Central memory CD8-positive, alpha-beta T cell (primary cell): ENCODE measurements around the gene TOPORS.

Source experiments
- ATAC-seq: fragments of 150-1000 bp; cut with Tn5 transposase; replicated peaks from 2 replicates; pipeline ENCODE4 v1.10.0; 2022; ENCODE audit warnings: mild to moderate bottlenecking, moderate FRiP score, moderate number of reproducible peaks; ENCODE audit not compliant: poor library complexity, severe bottlenecking; ENCODE audit errors: extremely low read depth
- DNase-seq, 2 donors: peaks; one replicate each; pipeline ENCODE4 v3.0.0; 2021; ENCODE audit warnings: low spot score in 2 of 2
- H3K27ac Mint-ChIP-seq: one replicate; pipeline ENCODE4 v1.8.0; 2022; ENCODE audit warnings: low read depth, mild to moderate bottlenecking, moderate library complexity, mixed read lengths
- H3K27me3 Mint-ChIP-seq: one replicate; pipeline ENCODE4 v1.8.0; 2022; ENCODE audit warnings: mixed read lengths
- H3K36me3 Mint-ChIP-seq: one replicate; pipeline ENCODE4 v1.8.0; 2022; ENCODE audit warnings: mild to moderate bottlenecking, moderate library complexity, mixed read lengths; ENCODE audit not compliant: insufficient read depth
- H3K4me1 Mint-ChIP-seq: one replicate; pipeline ENCODE4 v1.8.0; 2022; ENCODE audit warnings: mixed read lengths
- H3K4me3 Mint-ChIP-seq: one replicate; pipeline ENCODE4 v1.8.0; 2022; ENCODE audit warnings: mild to moderate bottlenecking, moderate library complexity, mixed read lengths
- H3K9me3 Mint-ChIP-seq: one replicate; pipeline ENCODE4 v1.8.0; 2022; ENCODE audit warnings: mixed read lengths

Gene TOPORS

GRCh38 chr9:32578976-32579375, 26.6 kb upstream of the TOPORS start:
- H3K36me3 Mint-ChIP-seq, result no peaks in the 10 kb centered on the region

GRCh38 chr9:32577316-32577715, 24.9 kb upstream of the TOPORS start:
- peaks cover 32% of the 10 kb centered on the region for H3K27me3 Mint-ChIP-seq
- peaks cover 10% of the 10 kb centered on the region for H3K36me3 Mint-ChIP-seq
- no peaks in the 10 kb centered on the region for H3K9me3 Mint-ChIP-seq
- H3K27ac Mint-ChIP-seq, result no peak overlapping the region
- DNase-seq (no peak), ATAC-seq (no peak)
- H3K4me1 Mint-ChIP-seq, result peaks cover 12% of the 10 kb centered on the region
- no peak overlapping the region for H3K4me3 Mint-ChIP-seq

More at GRCh38 chr9:32578976-32579375, 26.6 kb upstream of the TOPORS start:
- no peaks in the 10 kb centered on the region for H3K9me3 Mint-ChIP-seq
- H3K27ac Mint-ChIP-seq, result no peak overlapping the region
- DNase-seq (no peak), ATAC-seq (no peak)
- H3K4me1 Mint-ChIP-seq, result no peaks in the 10 kb centered on the region
- H3K4me3 Mint-ChIP-seq, result no peak overlapping the region
- peaks cover 32% of the 10 kb centered on the region for H3K27me3 Mint-ChIP-seq

DNA sequence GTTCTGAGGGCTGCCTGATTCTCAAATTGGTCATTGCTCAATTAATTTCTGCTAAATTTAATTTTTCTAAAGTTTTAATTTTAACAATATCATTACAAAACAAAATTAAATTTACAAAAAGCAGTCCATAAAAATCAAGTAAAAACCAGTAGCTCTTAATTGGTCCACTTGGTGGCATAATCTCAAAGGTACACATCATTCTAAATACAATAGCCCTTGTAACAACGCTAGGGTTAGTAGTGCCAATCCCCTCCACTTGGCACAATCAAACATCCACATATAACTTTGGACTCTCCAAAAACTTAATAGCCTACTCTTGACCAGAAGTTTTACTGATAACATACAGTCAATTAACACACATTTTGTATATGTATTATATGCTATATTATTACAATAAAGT, 22.5 kb upstream of the TOPORS start:
- Mint-ChIP-seq H3K9me3 (no peaks in the 10 kb centered on the region), H3K4me3 (no peak overlapping the region), H3K27ac (no peak overlapping the region), H3K36me3 (peaks cover 11% of the 10 kb centered on the region), H3K4me1 (peaks cover 24% of the 10 kb centered on the region), H3K27me3 (peaks cover 17% of the 10 kb centered on the region)
- ATAC-seq (no peak), DNase-seq (no peak)

DNA sequence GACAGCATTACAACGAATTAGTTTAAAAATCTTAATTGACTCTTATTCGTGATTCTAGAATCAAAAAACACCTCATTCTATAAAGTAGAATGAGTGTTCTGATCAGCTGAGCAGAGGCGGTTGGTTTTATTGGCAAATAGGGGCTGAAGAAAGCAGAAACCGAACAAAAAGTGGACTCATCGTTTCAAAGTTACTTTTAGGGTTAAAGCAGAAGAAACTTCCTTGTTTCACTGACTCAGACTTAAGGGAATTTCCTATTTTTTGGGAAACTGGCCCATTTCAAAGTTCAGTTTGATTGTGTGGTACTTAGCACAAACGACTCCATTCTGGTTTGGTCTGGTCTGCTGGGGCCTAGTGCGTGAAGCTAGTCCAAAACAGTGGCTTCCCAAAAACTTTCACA, 21.4 kb upstream of the TOPORS start:
- ATAC-seq, result no peak
- Mint-ChIP-seq H3K27me3 (peaks cover 12% of the 10 kb centered on the region), H3K4me3 (no peak overlapping the region), H3K27ac (no peak overlapping the region), H3K9me3 (no peaks in the 10 kb centered on the region), H3K4me1 (peaks cover 27% of the 10 kb centered on the region), H3K36me3 (peaks cover 14% of the 10 kb centered on the region)
- no peak for DNase-seq

GRCh38 chr9:32572900-32573523, 20.6 kb upstream of the TOPORS start, which contains the start of gene NDUFB6:
Gene NDUFB6 (minus strand): TSS chr9:32573159. CDS start chr9:32573060, 99 bp downstream.
- peak within 1 kb of the TSS; percentile 99 for H3K27ac Mint-ChIP-seq
- peaks cover 27% of the 10 kb centered on the region for H3K4me1 Mint-ChIP-seq
- peaks cover 6% of the 10 kb centered on the region for H3K27me3 Mint-ChIP-seq
- H3K4me3 Mint-ChIP-seq, result peak within 1 kb of the TSS; percentile 100
- ATAC-seq (peak; percentile 85), DNase-seq (peak; percentile 90 to 93)
- H3K9me3 Mint-ChIP-seq, result no peaks in the 10 kb centered on the region
- H3K36me3 Mint-ChIP-seq, result peaks cover 17% of the 10 kb centered on the region

GRCh38 chr9:32571969-32572899, 19.8 kb upstream of the TOPORS start:
- H3K4me1 Mint-ChIP-seq, result peaks cover 27% of the 10 kb centered on the region
- H3K27ac Mint-ChIP-seq, result peak overlapping the region; percentile 99
- H3K4me3 Mint-ChIP-seq, result peak overlapping the region; percentile 100
- H3K36me3 Mint-ChIP-seq, result peaks cover 23% of the 10 kb centered on the region
- ATAC-seq (peak; percentile 91), DNase-seq (peak in 1 of 2 donors; percentile 66)
- no peaks in the 10 kb centered on the region for H3K9me3 Mint-ChIP-seq
- H3K27me3 Mint-ChIP-seq, result no peaks in the 10 kb centered on the region

DNA sequence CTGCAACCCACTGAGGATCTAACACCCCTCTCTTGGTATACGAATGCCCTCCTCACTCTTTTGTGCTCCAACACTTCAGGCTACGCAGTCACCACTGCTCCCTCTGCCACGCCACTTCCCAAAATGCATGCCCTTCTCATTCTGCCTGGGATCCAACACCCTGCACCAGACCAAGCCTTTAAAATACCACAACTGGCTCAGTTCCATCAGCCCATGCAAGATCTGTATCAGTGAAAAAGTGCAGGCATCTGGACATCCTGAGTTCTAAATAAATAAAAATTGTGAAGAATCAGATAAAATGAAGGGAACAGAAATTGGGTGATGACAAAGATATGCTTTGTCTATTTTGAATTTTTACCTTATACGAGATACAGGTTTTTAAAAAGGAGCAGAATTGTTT, 17.9 kb upstream of the TOPORS start:
- peaks cover 30% of the 10 kb centered on the region for H3K36me3 Mint-ChIP-seq
- no peak for DNase-seq
- no peaks in the 10 kb centered on the region for H3K27me3 Mint-ChIP-seq
- no peak for ATAC-seq
- H3K27ac Mint-ChIP-seq, result peak overlapping the region; percentile 41
- no peaks in the 10 kb centered on the region for H3K9me3 Mint-ChIP-seq
- H3K4me1 Mint-ChIP-seq, result peaks cover 31% of the 10 kb centered on the region
- no peak overlapping the region for H3K4me3 Mint-ChIP-seq

DNA sequence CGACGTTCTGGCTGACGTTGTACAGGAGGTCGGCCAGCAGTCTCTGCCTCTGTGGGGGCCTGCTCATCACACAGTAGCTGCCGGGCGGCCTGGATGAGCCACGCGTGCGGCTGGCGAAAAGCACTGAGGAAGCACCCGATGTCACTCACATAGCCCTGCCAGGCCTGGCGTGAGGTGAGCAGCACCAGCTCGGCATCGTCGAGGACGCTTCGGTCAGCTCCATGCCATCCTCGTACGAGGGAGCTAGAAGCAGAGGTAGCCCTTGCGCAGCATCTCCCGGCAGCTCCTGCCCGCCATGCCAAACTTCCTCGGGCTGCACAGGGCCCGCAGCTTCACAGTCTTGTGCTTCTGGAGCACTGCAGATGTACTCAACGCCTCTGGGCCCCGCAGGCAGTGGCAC, 14.4 kb upstream of the TOPORS start:
- no peak overlapping the region for H3K27ac Mint-ChIP-seq
- peaks cover 17% of the 10 kb centered on the region for H3K4me1 Mint-ChIP-seq

GRCh38 chr9:32565967-32566366, 13.6 kb upstream of the TOPORS start:
- H3K4me3 Mint-ChIP-seq, result no peak overlapping the region
- peaks cover 28% of the 10 kb centered on the region for H3K36me3 Mint-ChIP-seq

More for the DNA sequence above, 14.4 kb upstream of the TOPORS start:
- no peak for ATAC-seq
- Mint-ChIP-seq H3K36me3 (peaks cover 25% of the 10 kb centered on the region), H3K9me3 (no peaks in the 10 kb centered on the region), H3K4me3 (no peak overlapping the region), H3K27me3 (no peaks in the 10 kb centered on the region)
- DNase-seq, result no peak

GRCh38 chr9:32558408-32558934, 6.1 kb upstream of the TOPORS start:
- no peaks in the 10 kb centered on the region for H3K9me3 Mint-ChIP-seq

More at GRCh38 chr9:32565967-32566366, 13.6 kb upstream of the TOPORS start:
- DNase-seq (no peak), ATAC-seq (no peak)
- Mint-ChIP-seq H3K27ac (no peak overlapping the region), H3K9me3 (no peaks in the 10 kb centered on the region), H3K27me3 (no peaks in the 10 kb centered on the region), H3K4me1 (peaks cover 20% of the 10 kb centered on the region)

GRCh38 chr9:32554591-32554990, 2.2 kb upstream of the TOPORS start:
- no peak for DNase-seq
- Mint-ChIP-seq H3K36me3 (peaks cover 28% of the 10 kb centered on the region), H3K27ac (no peak overlapping the region), H3K9me3 (no peaks in the 10 kb centered on the region), H3K27me3 (no peaks in the 10 kb centered on the region), H3K4me1 (peaks cover 39% of the 10 kb centered on the region), H3K4me3 (no peak overlapping the region)
- ATAC-seq, result no peak

More at GRCh38 chr9:32558408-32558934, 6.1 kb upstream of the TOPORS start:
- Mint-ChIP-seq H3K27me3 (no peaks in the 10 kb centered on the region), H3K4me3 (no peak overlapping the region), H3K4me1 (peaks cover 24% of the 10 kb centered on the region), H3K27ac (peak overlapping the region; percentile 63), H3K36me3 (peaks cover 9% of the 10 kb centered on the region)
- ATAC-seq, result no peak
- DNase-seq, result no peak

GRCh38 chr9:32554107-32554506, 1.7 kb upstream of the TOPORS start:
- H3K27ac Mint-ChIP-seq, result no peak overlapping the region
- no peaks in the 10 kb centered on the region for H3K9me3 Mint-ChIP-seq
- H3K36me3 Mint-ChIP-seq, result peaks cover 27% of the 10 kb centered on the region
- H3K4me1 Mint-ChIP-seq, result peaks cover 36% of the 10 kb centered on the region
- no peak for ATAC-seq
- H3K27me3 Mint-ChIP-seq, result no peaks in the 10 kb centered on the region
- no peak overlapping the region for H3K4me3 Mint-ChIP-seq
- no peak for DNase-seq
